ENCODE results near the gene C12orf76.
"Not testable (repeated sequence)": the region's sequence is repeated elsewhere in the genome, so short reads cannot be mapped to it uniquely, and the experiment has no call there.

The C12orf76 gene

DNA sequence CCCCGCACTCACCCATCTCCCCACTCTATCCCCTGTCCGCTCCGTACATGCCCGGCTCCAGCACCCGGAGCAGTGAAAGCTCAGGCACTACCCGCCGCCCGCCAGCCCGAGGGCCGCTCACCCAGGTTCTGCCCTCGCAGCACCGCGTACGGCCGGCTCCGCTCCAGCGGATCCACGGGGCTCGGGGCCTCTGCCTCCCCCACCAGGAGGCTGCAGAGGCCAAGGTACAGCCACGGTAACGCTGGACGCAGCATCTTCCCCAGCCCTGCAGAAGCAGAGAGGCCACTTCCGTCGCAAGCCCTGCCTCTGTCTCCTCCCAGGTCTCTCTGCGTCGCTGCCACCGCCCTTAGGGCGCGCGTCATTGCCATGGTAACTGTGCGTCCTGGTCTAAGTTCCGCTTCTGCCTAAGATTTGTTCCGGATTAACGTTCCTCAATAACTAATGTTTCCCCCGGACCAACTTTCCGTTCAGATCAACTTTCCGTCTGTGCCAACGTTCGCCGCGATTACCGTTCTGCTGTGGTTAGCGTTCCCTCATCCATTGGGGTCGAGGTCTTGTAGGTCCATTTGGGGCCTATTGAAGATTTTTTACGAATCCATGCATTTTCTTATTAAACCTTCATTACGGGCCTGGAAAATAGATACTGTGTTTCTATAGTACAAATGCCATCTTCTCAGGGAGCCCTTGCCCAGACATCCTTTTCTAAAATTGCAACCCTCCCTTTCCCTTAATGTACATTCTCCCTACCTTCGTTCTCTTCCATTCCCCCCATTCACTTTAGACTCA is at the start of gene C12orf76:
Gene C12orf76, minus strand, starts transcription at position 281 of the 786 bp plus-strand sequence. Its CDS starts 27 bp downstream, at position 254.
- DNase-seq = peak; percentile 78 to 87

DNA sequence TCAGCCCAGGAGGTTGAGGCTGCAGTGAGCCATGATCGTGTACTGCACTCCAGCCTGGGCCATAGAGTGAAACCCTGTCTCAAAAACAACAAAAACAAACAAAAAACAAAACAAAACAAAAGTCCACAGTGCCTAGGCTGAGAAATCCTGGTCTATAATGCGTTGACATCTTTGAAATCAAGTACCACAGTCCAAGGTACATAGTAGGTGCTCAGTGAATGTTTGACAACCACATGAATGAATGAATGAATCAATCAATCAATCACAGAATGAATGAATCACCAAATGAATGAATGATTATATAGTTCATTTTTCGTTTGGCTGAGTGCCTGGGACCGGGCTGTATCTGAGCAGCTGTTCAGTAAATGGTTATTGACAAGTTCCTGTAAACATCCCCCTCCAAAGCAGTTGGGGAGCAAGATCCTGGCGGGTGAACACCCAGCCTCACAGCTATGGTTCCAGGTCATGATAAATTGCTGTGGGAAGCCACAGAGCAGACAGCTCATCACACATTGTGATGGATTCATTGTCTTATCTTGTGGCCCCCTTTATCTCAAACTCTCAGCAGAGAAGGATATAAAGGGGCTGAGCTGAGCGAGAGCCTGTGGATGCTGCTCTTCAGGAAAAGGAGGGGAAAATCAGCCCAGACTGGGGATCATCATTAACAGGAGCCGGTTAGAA is 45.4 kb upstream of the C12orf76 start:
- no peak for DNase-seq

- no peak for DNase-seq
Measured at GRCh38 chr12:110091136-110091711, 42.9 kb upstream of the C12orf76 start.

GRCh38 chr12:110090266-110091135 is 42.2 kb upstream of the C12orf76 start:
- no peak for DNase-seq

DNA sequence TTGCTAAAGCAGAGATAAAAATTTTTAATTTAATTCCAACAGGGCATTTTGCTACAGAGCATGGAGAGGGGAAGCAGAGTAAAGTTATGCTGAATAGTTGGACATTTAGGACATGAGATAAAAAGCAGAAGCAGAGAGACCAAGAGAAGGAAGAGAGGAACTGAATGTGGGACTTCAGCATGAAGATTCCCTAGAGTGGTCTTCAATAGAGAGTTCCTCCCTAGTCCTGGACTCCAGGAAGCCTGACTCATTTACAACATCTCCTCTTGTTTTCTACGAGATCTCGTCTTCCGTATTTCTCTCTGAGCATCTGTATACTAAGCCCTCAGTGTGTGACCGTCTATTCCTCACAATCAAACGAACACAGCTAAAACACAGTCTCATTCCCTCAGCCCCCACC is 40.6 kb upstream of the C12orf76 start:
- DNase-seq = no peak

DNA sequence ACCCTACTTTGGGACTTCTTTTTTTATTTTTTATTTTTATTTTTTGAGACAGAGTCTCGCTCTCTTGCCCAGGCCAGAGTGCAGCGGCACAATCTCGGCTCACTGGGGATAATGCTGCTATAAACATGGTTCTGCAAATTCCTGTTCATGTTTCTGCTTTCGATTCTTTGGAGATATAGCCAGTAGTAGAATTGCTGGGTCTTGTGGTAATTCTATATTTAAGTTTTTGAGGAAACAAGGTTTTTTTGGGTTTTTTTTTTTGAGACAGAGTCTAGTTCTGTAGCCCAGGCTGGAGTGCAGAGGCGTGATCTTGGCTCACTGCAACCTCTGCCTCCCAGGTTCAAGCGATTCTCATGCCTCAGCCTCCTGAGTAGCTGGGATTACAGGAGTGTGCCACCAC is 39.9 kb upstream of the C12orf76 start:
- DNase-seq = not testable (repeated sequence)

DNA sequence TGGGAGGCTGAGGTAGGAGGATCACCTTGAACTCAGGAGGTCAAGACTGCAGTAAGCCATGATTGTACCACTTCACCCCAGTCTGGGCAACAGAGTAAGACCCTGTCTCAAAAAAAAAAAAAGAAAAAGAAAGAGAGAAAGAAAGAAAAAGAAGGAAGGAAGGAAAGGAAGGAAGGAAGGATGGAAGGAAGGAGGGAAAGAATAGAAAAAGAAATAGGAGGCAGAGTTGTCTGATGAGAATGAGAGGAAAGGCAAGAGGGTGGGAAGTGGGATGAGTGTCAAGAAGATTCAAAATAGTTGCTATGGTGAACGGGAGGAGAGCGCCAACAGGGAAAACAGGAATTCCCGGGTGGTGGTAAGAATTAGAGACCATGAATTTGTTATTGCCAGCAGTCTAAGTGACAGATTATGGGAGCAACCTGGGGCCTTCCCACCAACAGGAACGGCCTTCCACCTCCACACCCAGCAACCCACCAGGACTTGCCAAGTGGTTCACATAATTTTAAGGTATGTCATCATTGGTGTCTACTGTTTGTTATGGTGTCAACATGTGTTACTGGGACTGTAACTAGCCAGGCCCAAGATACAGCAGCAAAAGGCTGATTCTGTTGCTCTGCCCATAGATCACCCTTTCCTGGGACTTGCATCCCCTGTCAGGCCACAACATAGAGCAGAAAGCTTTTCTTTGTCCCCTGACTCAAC is 36.1 kb upstream of the C12orf76 start:
- DNase-seq = no peak

GRCh38 chr12:110080410-110080809 is 32.1 kb upstream of the C12orf76 start:
- DNase-seq = no peak

DNA sequence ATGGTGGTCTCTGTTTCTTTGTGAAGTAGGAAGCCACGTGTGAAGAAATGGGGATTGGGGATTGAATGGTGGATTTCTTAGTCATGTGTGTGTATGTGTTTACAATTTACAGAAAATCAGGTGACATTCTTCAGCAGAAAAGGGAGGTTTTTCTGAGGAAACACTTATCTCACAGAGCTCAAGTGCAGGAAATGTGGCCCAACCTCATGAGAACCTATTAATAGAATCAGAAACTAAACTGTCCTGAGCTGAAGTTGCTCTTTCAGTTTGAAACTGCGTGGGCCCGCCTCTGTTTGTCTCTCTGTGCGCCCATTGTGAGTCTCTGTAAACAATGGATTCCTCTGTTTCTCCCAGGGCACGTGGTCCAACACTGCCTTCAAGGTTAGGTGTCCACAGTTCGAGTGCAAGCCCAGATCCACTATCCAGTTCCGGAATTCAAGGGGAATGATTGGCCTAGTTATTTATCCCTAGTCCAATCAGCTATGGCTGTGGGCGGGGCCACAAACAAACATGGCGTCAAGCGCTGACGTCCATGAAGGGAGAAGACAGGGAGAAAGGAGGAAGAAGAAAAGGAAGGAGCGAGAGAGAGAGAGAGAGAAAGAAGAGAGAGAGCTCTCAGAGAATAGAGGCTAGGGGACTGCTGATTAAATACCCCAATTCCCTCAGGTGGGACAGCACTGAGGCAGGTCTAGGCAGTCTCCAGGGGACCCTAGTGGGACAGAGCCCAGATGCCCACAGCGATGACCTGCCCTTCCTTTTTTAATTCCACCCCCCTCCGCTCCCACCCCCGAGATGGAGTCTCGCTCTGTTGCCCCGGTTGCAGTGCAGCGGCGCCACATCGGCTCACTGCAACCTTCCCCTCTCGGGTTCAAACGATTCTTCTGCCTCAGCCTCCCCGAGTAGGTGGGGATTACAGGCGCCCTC is 31.4 kb upstream of the C12orf76 start:
- DNase-seq = peak; percentile 58

- DNase-seq = no peak
Measured at GRCh38 chr12:110077800-110078199, 29.5 kb upstream of the C12orf76 start.

DNA sequence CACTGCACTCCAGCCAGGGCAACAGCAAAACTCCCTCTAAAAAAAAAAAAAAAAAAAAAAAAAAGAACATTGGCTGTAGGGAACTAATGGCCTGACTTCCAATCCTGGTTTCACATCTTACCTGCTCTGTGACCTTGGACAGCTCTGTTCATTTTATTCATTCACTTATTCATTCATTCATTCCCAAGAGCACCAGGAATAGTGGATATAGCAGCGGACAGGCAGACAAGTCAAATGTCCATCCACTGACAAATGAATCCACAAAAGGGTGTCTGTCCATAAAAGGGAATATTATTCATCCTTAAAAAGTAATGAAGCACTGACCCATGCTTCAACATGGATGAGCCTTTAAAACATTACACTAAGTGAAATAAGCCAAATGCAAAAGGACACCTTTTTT is 27.6 kb upstream of the C12orf76 start:
- DNase-seq = no peak

- no peak for DNase-seq
Measured at GRCh38 chr12:110074089-110074488, 25.8 kb upstream of the C12orf76 start.

- peak in 1 of 2 donors; percentile 22 for DNase-seq
Measured at GRCh38 chr12:110073049-110073831, 24.9 kb upstream of the C12orf76 start.

DNA sequence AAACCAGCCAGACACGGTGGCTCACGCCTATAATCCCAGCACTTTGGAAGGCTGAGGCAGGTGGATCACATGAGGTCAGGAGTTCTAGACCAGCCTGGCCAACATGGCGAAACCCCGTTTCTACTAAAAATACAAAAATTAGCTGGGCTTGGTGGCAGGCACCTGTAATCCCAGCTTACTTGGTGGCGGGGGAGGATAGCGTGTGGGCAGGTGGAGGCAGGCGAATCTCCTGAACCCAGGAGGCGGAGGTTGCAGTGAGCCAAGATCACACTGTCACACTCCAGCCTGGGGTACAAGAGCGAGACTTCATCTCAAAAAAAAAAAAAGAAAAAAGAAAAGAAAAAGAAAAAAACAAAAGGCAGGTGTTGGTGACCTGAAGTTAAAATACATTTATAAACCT is 24.3 kb upstream of the C12orf76 start:
- not testable (repeated sequence) for DNase-seq

DNA sequence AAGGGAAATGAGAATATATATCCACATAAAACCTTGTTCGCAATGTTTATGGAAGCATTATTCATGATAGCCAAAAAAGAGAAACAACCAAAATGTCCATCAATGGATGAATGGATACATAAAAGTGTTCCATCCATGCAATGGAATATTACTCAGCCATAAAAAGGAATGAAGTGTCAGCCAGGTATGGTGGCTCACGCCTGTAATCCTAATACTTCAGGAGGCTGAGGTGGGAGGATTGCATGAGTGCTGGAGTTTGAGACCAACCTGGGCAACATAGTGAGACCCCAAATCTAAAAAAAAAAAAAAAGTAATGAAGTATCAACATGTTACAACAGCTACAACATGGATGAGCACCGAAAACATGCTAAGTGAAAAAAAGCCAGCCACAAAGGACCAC is 23.6 kb upstream of the C12orf76 start:
- no peak for DNase-seq

DNA sequence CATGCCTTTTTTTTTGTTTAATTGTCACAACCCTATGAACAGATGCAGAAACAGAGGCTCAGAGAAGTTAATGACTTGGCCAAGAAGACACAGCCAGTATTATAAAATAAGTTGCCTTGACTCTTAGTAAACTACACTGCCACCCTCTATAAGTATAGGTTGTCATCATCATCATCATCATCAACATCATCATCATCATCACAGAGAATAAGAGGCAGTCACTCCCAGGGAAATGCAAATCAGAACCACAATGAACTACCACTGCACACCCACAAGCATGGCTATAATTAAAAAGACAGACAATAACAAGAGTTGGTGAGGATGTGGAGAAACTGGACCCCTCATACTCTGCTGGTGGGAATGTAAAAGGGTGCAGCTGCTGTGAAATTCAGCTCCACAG is 23.2 kb upstream of the C12orf76 start:
- DNase-seq = no peak

- no peak for DNase-seq
Measured at GRCh38 chr12:110068654-110069053, 20.3 kb upstream of the C12orf76 start.

DNA sequence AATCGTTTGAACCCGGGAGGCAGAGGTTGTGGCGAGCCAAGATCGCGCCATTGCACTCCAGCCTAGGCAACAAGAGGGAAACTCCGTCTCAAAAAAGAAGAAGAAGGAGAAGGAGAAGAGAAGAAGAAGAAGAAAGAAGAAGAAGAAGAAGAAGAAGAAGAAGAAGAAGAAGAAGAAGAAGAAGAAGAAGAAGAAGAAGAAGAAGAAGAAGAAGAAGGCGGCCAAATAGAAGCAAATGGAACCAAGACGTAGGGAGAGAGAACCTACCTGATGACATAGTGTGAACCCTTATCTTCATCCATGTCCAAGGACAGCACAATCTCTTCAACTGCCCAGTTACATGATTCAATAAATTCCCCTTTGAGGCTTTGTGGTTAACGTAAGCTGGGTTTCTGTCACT is 19.8 kb upstream of the C12orf76 start:
- not testable (repeated sequence) for DNase-seq

DNA sequence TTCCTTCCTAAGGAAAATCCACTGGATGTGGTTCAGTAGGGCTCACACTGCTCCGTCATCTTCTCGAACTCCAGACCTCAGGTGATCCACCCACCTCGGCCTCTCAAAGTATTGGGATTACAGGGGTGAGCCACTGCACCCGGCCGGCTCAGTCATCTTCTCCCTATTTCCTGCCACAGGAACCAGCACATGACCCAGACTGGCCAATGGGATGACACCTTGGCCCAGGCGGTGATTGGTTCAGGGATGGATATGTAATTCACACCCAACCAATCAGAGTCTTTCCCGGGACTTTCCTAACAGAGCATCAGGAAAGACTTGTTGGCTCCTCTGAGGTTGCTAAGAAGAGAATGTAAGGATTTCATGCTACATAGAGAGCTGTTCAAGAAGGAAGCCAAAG is 19.2 kb upstream of the C12orf76 start:
- no peak for DNase-seq

- no peak for DNase-seq
Measured at GRCh38 chr12:110065540-110065939, 17.2 kb upstream of the C12orf76 start.
